HG03045 (cell line): Measurements from ENCODE around the gene CCL27.

Experiments
- ATAC-seq: cut with Tn5 transposase; IDR thresholded peaks from one replicate; pipeline ENCODE4 v1.9.1; 2021; ENCODE audit warnings: mild to moderate bottlenecking, moderate library complexity; ENCODE audit not compliant: unreplicated experiment

Gene CCL27

GRCh38 chr9:34662526-34663302, at the start of gene CCL27:
CCL27 (minus strand) TSS chr9:34662657; CDS start chr9:34662633, 24 bp downstream.
- ATAC-seq = no peak

GRCh38 chr9:34712140-34712539, 49.7 kb upstream of the CCL27 start:
- no peak for ATAC-seq

- no peak for ATAC-seq
These were observed 47.6 kb upstream of the CCL27 start, which contains the start of gene CCL21 for GRCh38 chr9:34710023-34710422. CCL21 (minus strand) TSS chr9:34710136; CDS start chr9:34710066, 70 bp downstream.

- no peak for ATAC-seq
These were observed 46.9 kb upstream of the CCL27 start for GRCh38 chr9:34709196-34709978.

- ATAC-seq = no peak
These were observed 44.7 kb upstream of the CCL27 start for GRCh38 chr9:34707130-34707529.

GRCh38 chr9:34701769-34702736, 39.6 kb upstream of the CCL27 start:
- peak; percentile 69 for ATAC-seq

GRCh38 chr9:34701023-34701768, 38.7 kb upstream of the CCL27 start:
- peak; percentile 43 for ATAC-seq

GRCh38 chr9:34694811-34695210, 32.4 kb upstream of the CCL27 start:
- no peak for ATAC-seq

GRCh38 chr9:34693560-34693959, 31.1 kb upstream of the CCL27 start:
- no peak for ATAC-seq

- ATAC-seq = no peak
These were observed 29.5 kb upstream of the CCL27 start for GRCh38 chr9:34691936-34692315.

GRCh38 chr9:34690983-34691935, 28.8 kb upstream of the CCL27 start, which contains the start of gene CCL19:
CCL19 (minus strand) TSS chr9:34691276; CDS start chr9:34691139, 137 bp downstream.
- ATAC-seq = no peak

GRCh38 chr9:34689512-34689911, 27.1 kb upstream of the CCL27 start:
- ATAC-seq = no peak

- no peak for ATAC-seq
These were observed 26.6 kb upstream of the CCL27 start for GRCh38 chr9:34689116-34689470.

GRCh38 chr9:34688329-34689115, 26.1 kb upstream of the CCL27 start:
- ATAC-seq = no peak

GRCh38 chr9:34687276-34688030, 25.0 kb upstream of the CCL27 start:
- ATAC-seq = no peak

- no peak for ATAC-seq
These were observed 24.3 kb upstream of the CCL27 start for GRCh38 chr9:34686732-34687131.

- ATAC-seq = no peak
These were observed 23.8 kb upstream of the CCL27 start for GRCh38 chr9:34686231-34686630.

GRCh38 chr9:34685591-34685990, 23.1 kb upstream of the CCL27 start:
- ATAC-seq = no peak
